K562 (cell line): ENCODE results near the gene MYMK. TPM values are rescaled to one million over a fixed set of nuclear protein-coding genes. Genes with fewer than 3 reads are reported as not detected.

ENCODE experiments used
- ATAC-seq: fragments of 200-7000 bp; cut with Tn5 transposase; 3 replicates; pipeline ENCODE4 v1.9.1; 2020; ENCODE audit warnings: moderate library complexity
- BruUV-seq: library from RNA; stranded (reverse); fragments of 400-500 nt; replicated peaks from 2 replicates; lab custom pipeline; 2021; lab: Mats Ljungman, UMichigan
- CTCF ChIA-PET: fragments of 300-600 bp; formaldehyde crosslinking; extraction: SDS; loops from one replicate; lab custom pipeline; 2021; ENCODE audit warnings: low intra/inter-chr PET ratio; lab: Yijun Ruan, JAX
- POLR2A ChIA-PET: fragments of 300-600, 350-650 bp; sonication (Branson Sonifier 250); formaldehyde crosslinking; extraction: SDS; loops from one replicate; lab custom pipeline; 2021; ENCODE audit warnings: antibody characterized with exemption, inconsistent platforms; lab: Yijun Ruan, JAX
- DNase-seq, 4 experiments: peaks; one replicate each; pipeline versions ENCODE4 v3.0.0 to v3.0.0-alpha.2; 2011 to 2018; ENCODE audit warnings: low spot score in 3 of 4, mixed read lengths in 3 of 4; ENCODE audit errors: extremely low read depth in 1 of 4
- FAIRE-seq: peaks from 2 replicates; lab custom pipeline; 2011; peaks lifted over from hg19 to GRCh38; lab: Jason Lieb, UNC
- H2AFZ ChIP-seq: 2 replicates; pipeline ENCODE4 v1.6.0; 2011; ENCODE audit warnings: low read depth, low read length, control low read depth, inconsistent platforms
- H3K27ac ChIP-seq: fragments of 200-600 bp; 3 replicates; pipeline ENCODE4 v1.8.0; 2011; ENCODE audit warnings: low read depth, mild to moderate bottlenecking, control low read depth, inconsistent platforms, low read length, moderate library complexity, mixed read lengths; ENCODE audit errors: extremely low read depth
- H3K27me3 ChIP-seq, 2 experiments: fragments of 300-600 bp in 1 of 2; 2 replicates in 1 of 2; 3 replicates in 1 of 2; pipeline versions ENCODE4 v1.6.0 to v1.8.0; 2011; ENCODE audit warnings: inconsistent platforms in 2 of 2, low read length in 2 of 2, mild to moderate bottlenecking in 1 of 2, mixed read lengths in 1 of 2, moderate library complexity in 1 of 2; ENCODE audit not compliant: control insufficient read depth in 2 of 2, insufficient read depth in 2 of 2
- H3K36me3 ChIP-seq: fragments of 300-600 bp; 3 replicates; pipeline ENCODE4 v1.8.0; 2011; ENCODE audit warnings: mild to moderate bottlenecking, low read length, inconsistent platforms; ENCODE audit not compliant: control insufficient read depth, insufficient read depth
- H3K4me1 ChIP-seq, 2 experiments: fragments of 200-600 bp in 1 of 2; replicated peaks in 1 of 2; 2 replicates in 1 of 2; 3 replicates in 1 of 2; pipeline versions ENCODE4 v1.5.1 to v1.8.0; 2011; ENCODE audit warnings: inconsistent platforms in 2 of 2, low read length in 2 of 2, mild to moderate bottlenecking in 1 of 2, mixed read lengths in 1 of 2, moderate library complexity in 1 of 2; ENCODE audit not compliant: control insufficient read depth in 2 of 2, insufficient read depth in 2 of 2
- H3K4me2 ChIP-seq: 2 replicates; pipeline ENCODE4 v1.6.1; 2011; ENCODE audit warnings: low read length, control low read depth, inconsistent platforms, mixed read lengths; ENCODE audit not compliant: insufficient read depth
- H3K4me3 ChIP-seq: fragments of 200-600 bp; sonication (generic), shearing (Covaris generic); 2 replicates; pipeline ENCODE4 v1.5.1; 2016; ENCODE audit warnings: control low read depth, inconsistent platforms
- H3K79me2 ChIP-seq: fragments of 200-600 bp; 3 replicates; pipeline ENCODE4 v1.8.0; 2011; ENCODE audit warnings: low read length, inconsistent platforms; ENCODE audit not compliant: control insufficient read depth, insufficient read depth
- H3K9ac ChIP-seq, 2 experiments: 2 replicates each; pipeline versions ENCODE4 v1.6.0 to v1.6.1; 2011; ENCODE audit warnings: low read depth in 2 of 2, low read length in 2 of 2, control low read depth in 1 of 2, inconsistent platforms in 1 of 2, mild to moderate bottlenecking in 1 of 2, mixed read lengths in 1 of 2; ENCODE audit not compliant: insufficient read depth in 1 of 2
- H3K9me1 ChIP-seq: one replicate; pipeline ENCODE4 v1.6.0; 2011; ENCODE audit warnings: inconsistent platforms, mild to moderate bottlenecking, low read length, moderate library complexity; ENCODE audit not compliant: control insufficient read depth, insufficient read depth
- H3K9me3 ChIP-seq: replicated peaks from 2 replicates; pipeline ENCODE4 v1.5.1; 2011; ENCODE audit warnings: low read depth, low read length, inconsistent platforms; ENCODE audit not compliant: control insufficient read depth, insufficient read depth
- H4K20me1 ChIP-seq: replicated peaks from 2 replicates; pipeline ENCODE4 v1.6.1; 2011; ENCODE audit warnings: low read length, inconsistent platforms, mixed read lengths; ENCODE audit not compliant: control insufficient read depth, insufficient read depth
- MAX ChIP-seq: sonication (generic); formaldehyde crosslinking; IDR thresholded peaks from 2 replicates; pipeline ENCODE4 v1.9.0; 2022; ENCODE audit warnings: mild to moderate bottlenecking, missing genetic modification reagents
- SUPT5H ChIP-seq: fragments of 450-650 bp; IDR thresholded peaks from 2 replicates; pipeline ENCODE4 v1.6.1; 2016
- WGBS: fragments of 100-300 bp; shearing (Covaris generic); methylation state at CpG from one replicate; pipeline ENCODE4 v1.1.6; 2016; ENCODE audit warnings: low coverage, mixed read lengths; ENCODE audit not compliant: insufficient coverage; ENCODE audit errors: missing lambda C conversion rate; 5-methylcytosine and 5-hydroxymethylcytosine counted together
- in situ Hi-C: fragments of 300-500 bp; cut with MboI; formaldehyde crosslinking; loops from 4 replicates; pipeline ENCODE4 v1.15.0; 2018; ENCODE audit warnings: inconsistent platforms, mixed read lengths
- intact Hi-C: fragments of 100-400 bp; cut with micrococcal nuclease; formaldehyde crosslinking; loops from 2 replicates; pipeline ENCODE4 v1.14.2; 2022
- polyA plus RNA-seq, 8 experiments: library from polyadenylated mRNA; depleted of rRNA in 4 of 8; stranded (reverse) in 5 of 8; unstranded in 3 of 8; fragments of >200 nt; fragmentation: Nextera tagmentation in 2 of 8; fragmentation: Illumina TruSeq in 1 of 8; extraction: Ambion mirVana in 2 of 8; extraction: Trizol in 1 of 8; gene quantifications; 2 replicates each; pipeline versions ENCODE4 v1.2.1 to v1.2.3, GENCODE V29; 2011 to 2014; ENCODE audit warnings: inconsistent platforms in 1 of 8, missing spikeins in 1 of 8
- total RNA-seq, 7 experiments: library from RNA; depleted of rRNA in 6 of 7; stranded (reverse); fragments of >200 nt in 6 of 7; fragmentation: Illumina TruSeq in 2 of 7; extraction: Trizol in 2 of 7; gene quantifications; 2 replicates each; pipeline versions ENCODE4 v1.2.1 to v1.2.3, GENCODE V29; 2011 to 2021; ENCODE audit warnings: low replicate concordance in 1 of 7

MYMK gene
- total and polyA plus RNA-seq, 9 of the 15 experiments (the other 6 are each of a cell fraction or from before 2014, with no cell fraction given): not detected

GRCh38 chr9:133489253-133490190 lies 35.2 kb downstream of the MYMK start:
- no peak for FAIRE-seq
- TF ChIP-seq SUPT5H (no peak), MAX (CRISPR knock-in tag) (peak; percentile 45; the same call in 1 of the 2 replicates)
- TF ChIP-seq, all 486 proteins: peak for 1
- Histone ChIP-seq H3K36me3 (no peaks in the 10 kb centered on the region), H3K4me1 (peaks cover 0 to 53% of the 10 kb centered on the region in 2 experiments; a peak in 3 of 5 replicates), H3K4me3 (no peak overlapping the region), H2AFZ (no peak overlapping the region), H3K9me3 (no peaks in the 10 kb centered on the region), H3K9ac (peak overlapping the region in 1 of 2 experiments; percentile 78; a peak in 2 of 4 replicates), H3K79me2 (no peaks in the 10 kb centered on the region), H3K27me3 (peaks cover 32 to 83% of the 10 kb centered on the region in 2 experiments; a peak in 4 of 5 replicates), H3K4me2 (no peak overlapping the region), H4K20me1 (no peaks in the 10 kb centered on the region), H3K27ac (no peak overlapping the region), H3K9me1 (no peaks in the 10 kb centered on the region)
- 18% methylated on average over 16 of the region's 19 CpGs for WGBS
- in situ Hi-C loops: loop anchor here (5.0 kb wide), 1 partner anchor 302 kb away; no protein-coding TSS in a partner anchor
- CTCF ChIA-PET: no interaction called here
- no peak for ATAC-seq
- intact Hi-C loops: no loop called here
- no TSS peak for BruUV-seq
- no peak for DNase-seq
- POLR2A ChIA-PET: interaction anchor here (1.0 kb wide), 1 partner anchor 139 kb away, joined by 3 read pairs; no protein-coding TSS in a partner anchor
